GM23338 (cell line): ENCODE data around the gene MEI4. TPM values are rescaled to one million over a fixed set of nuclear protein-coding genes. Genes with fewer than 3 reads are reported as not detected.

ENCODE experiments used
- ATAC-seq: fragments of 200-7000 bp; cut with Tn5 transposase; 3 replicates; pipeline ENCODE4 v1.9.1; 2020
- DNase-seq: peaks from one replicate; pipeline ENCODE4 v3.0.0-alpha.2; 2015; ENCODE audit warnings: low spot score
- H2AFZ ChIP-seq: fragments of 200-600 bp; sonication (generic); 2 replicates; pipeline ENCODE4 v1.8.0; 2016; ENCODE audit warnings: antibody characterized with exemption, mild to moderate bottlenecking, moderate library complexity
- H3F3A ChIP-seq: fragments of 200-600 bp; sonication (generic); replicated peaks from 2 replicates; pipeline ENCODE4 v1.8.0; 2017; ENCODE audit warnings: antibody characterized with exemption, mixed run types, low read depth
- H3K27ac ChIP-seq: fragments of 200-600 bp; sonication (generic); 2 replicates; pipeline ENCODE4 v1.6.1; 2016; ENCODE audit warnings: low read depth
- H3K27me3 ChIP-seq: fragments of 200-600 bp; sonication (generic); 2 replicates; pipeline ENCODE4 v1.8.0; 2016; ENCODE audit warnings: mild to moderate bottlenecking, mixed run types, moderate library complexity; ENCODE audit not compliant: insufficient read depth
- H3K36me3 ChIP-seq: fragments of 200-600 bp; sonication (generic); 2 replicates; pipeline ENCODE4 v1.8.0; 2016; ENCODE audit warnings: mild to moderate bottlenecking; ENCODE audit not compliant: insufficient read depth
- H3K4me1 ChIP-seq: fragments of 200-600 bp; sonication (generic); 2 replicates; pipeline ENCODE4 v1.8.0; 2016; ENCODE audit warnings: mild to moderate bottlenecking, moderate library complexity; ENCODE audit not compliant: insufficient read depth
- H3K4me2 ChIP-seq: fragments of 200-600 bp; sonication (generic); 2 replicates; pipeline ENCODE4 v1.7.1; 2017; ENCODE audit warnings: mixed run types
- H3K4me3 ChIP-seq: fragments of 200-600 bp; sonication (generic); 2 replicates; pipeline ENCODE4 v1.6.1; 2016; ENCODE audit warnings: mixed run types
- H3K79me2 ChIP-seq: fragments of 200-600 bp; sonication (generic); replicated peaks from 2 replicates; pipeline ENCODE4 v1.8.0; 2017; ENCODE audit warnings: mild to moderate bottlenecking; ENCODE audit not compliant: insufficient read depth
- H3K9me2 ChIP-seq: fragments of 200-600 bp; sonication (generic); 2 replicates; pipeline ENCODE4 v1.8.0; 2017; ENCODE audit not compliant: insufficient read depth
- H4K20me1 ChIP-seq: fragments of 200-600 bp; sonication (generic); replicated peaks from 2 replicates; pipeline ENCODE4 v1.8.0; 2017; ENCODE audit warnings: mild to moderate bottlenecking; ENCODE audit not compliant: insufficient read depth
- H3K27ac Mint-ChIP-seq: 2 replicates; pipeline ENCODE4 v1.8.0; 2020; ENCODE audit warnings: inconsistent platforms, mild to moderate bottlenecking, moderate library complexity, mixed read lengths
- H3K27me3 Mint-ChIP-seq: 3 replicates; pipeline ENCODE4 v1.8.0; 2022; ENCODE audit warnings: low read depth, mild to moderate bottlenecking, moderate library complexity, mixed read lengths, inconsistent platforms; ENCODE audit not compliant: insufficient read depth, poor library complexity
- H3K36me3 Mint-ChIP-seq: 3 replicates; pipeline ENCODE4 v1.8.0; 2021; ENCODE audit warnings: low read depth, mild to moderate bottlenecking, inconsistent platforms, moderate library complexity, mixed read lengths
- H3K4me1 Mint-ChIP-seq: 3 replicates; pipeline ENCODE4 v1.8.0; 2020; ENCODE audit warnings: mild to moderate bottlenecking, inconsistent platforms, mixed read lengths
- H3K4me3 Mint-ChIP-seq: 3 replicates; pipeline ENCODE4 v1.8.0; 2021; ENCODE audit warnings: moderate library complexity, mild to moderate bottlenecking, inconsistent platforms, mixed read lengths
- H3K9me3 Mint-ChIP-seq: 3 replicates; pipeline ENCODE4 v1.8.0; 2020; ENCODE audit warnings: moderate library complexity, mild to moderate bottlenecking, inconsistent platforms, mixed read lengths
- CREB1 ChIP-seq: fragments of 250-450 bp; sonication (Bioruptor Pico); IDR thresholded peaks from 2 replicates; pipeline ENCODE4 v1.5.0; 2020; ENCODE audit warnings: low read depth, mild to moderate bottlenecking, moderate library complexity
- ETS1 ChIP-seq: IDR thresholded peaks from 2 replicates; pipeline ENCODE4 v1.6.1; 2016; ENCODE audit warnings: antibody characterized with exemption
- EZH2 ChIP-seq: fragments of 200-600 bp; sonication (generic); IDR thresholded peaks from one replicate; pipeline ENCODE4 v1.8.0; 2017; ENCODE audit warnings: antibody characterized with exemption, mild to moderate bottlenecking, low read depth; ENCODE audit not compliant: unreplicated experiment
- JUNB ChIP-seq: IDR thresholded peaks from one replicate; pipeline ENCODE4 v1.6.1; 2016; ENCODE audit warnings: antibody characterized with exemption; ENCODE audit not compliant: unreplicated experiment
- POLR2AphosphoS5 ChIP-seq: IDR thresholded peaks from 2 replicates; pipeline ENCODE4 v1.6.1; 2016; ENCODE audit warnings: antibody characterized with exemption, low read depth
- STAT1 ChIP-seq: IDR thresholded peaks from one replicate; pipeline ENCODE4 v1.6.1; 2016; ENCODE audit warnings: antibody characterized with exemption; ENCODE audit not compliant: unreplicated experiment
- ZNF331 ChIP-seq: fragments of 250-450 bp; sonication (Bioruptor Pico); IDR thresholded peaks from 2 replicates; pipeline ENCODE4 v1.5.0; 2020; ENCODE audit warnings: low read depth, mild to moderate bottlenecking, moderate library complexity
- ZNF462 ChIP-seq: fragments of 250-450 bp; sonication (Bioruptor Pico); IDR thresholded peaks from 2 replicates; pipeline ENCODE4 v1.5.0; 2020; ENCODE audit warnings: mild to moderate bottlenecking, moderate library complexity
- polyA plus RNA-seq: library from polyadenylated mRNA; unstranded; fragments of >200 nt; fragmentation: Nextera tagmentation; extraction: Ambion mirVana; gene quantifications from 2 replicates; pipeline ENCODE4 v1.2.1, GENCODE V29; 2016
- total RNA-seq: library from RNA; depleted of rRNA; stranded (reverse); fragments of >200 nt; shearing (Covaris generic); gene quantifications from 2 replicates; pipeline ENCODE4 v1.2.3, GENCODE V29; 2014

The MEI4 gene
- total and polyA plus RNA-seq, 2 experiments from 2014 or later, result 0.23 to 0.63 TPM

GRCh38 chr6:77839292-77839691 is 186.5 kb downstream of the MEI4 start:
- H3K4me2 ChIP-seq, result no peak overlapping the region

More at GRCh38 chr6:77839292-77839691, 186.5 kb downstream of the MEI4 start:
- DNase-seq, result no peak
- H3K36me3 Mint-ChIP-seq, result no peaks in the 10 kb centered on the region
- Histone ChIP-seq H3K36me3 (no peaks in the 10 kb centered on the region), H3K4me1 (no peaks in the 10 kb centered on the region), H3K9me2 (no peaks in the 10 kb centered on the region), H4K20me1 (no peaks in the 10 kb centered on the region), H3K4me3 (no peak overlapping the region), H3K27me3 (no peaks in the 10 kb centered on the region), H3K79me2 (no peaks in the 10 kb centered on the region), H2AFZ (no peak overlapping the region), H3F3A (no peaks in the 10 kb centered on the region), H3K27ac (no peak overlapping the region)
- no peaks in the 10 kb centered on the region for H3K4me1 Mint-ChIP-seq
- no peak for ATAC-seq
- no peaks in the 10 kb centered on the region for H3K27me3 Mint-ChIP-seq
- H3K4me3 Mint-ChIP-seq, result no peak overlapping the region
- H3K27ac Mint-ChIP-seq, result no peak overlapping the region
- no peak for TF ChIP-seq ZNF462 (CRISPR knock-in tag)
- no peak for TF ChIP-seq ZNF331 (CRISPR knock-in tag)
- no peak for TF ChIP-seq ETS1
- TF ChIP-seq CREB1, result no peak
- TF ChIP-seq STAT1, result no peak
- TF ChIP-seq JUNB, result no peak
- no peak for TF ChIP-seq POLR2AphosphoS5
- no peak for TF ChIP-seq EZH2
- no peaks in the 10 kb centered on the region for H3K9me3 Mint-ChIP-seq
